Measurements from ENCODE around the gene HOXA11.
A peak's percentile ranks its signal among the peaks of the same experiment; 100 is the strongest.

Gene HOXA11

GRCh38 chr7:27159266-27160144 lies 25.5 kb downstream of the HOXA11 start:
- Mint-ChIP-seq H3K4me1 (peaks cover 34% of the 10 kb centered on the region), H3K27me3 (ENCODE audit: low read depth) (peaks cover 4% of the 10 kb centered on the region), H3K9me3 (no peaks in the 10 kb centered on the region), H3K27ac (peak overlapping the region; percentile 97 to 100 (median 99)), H3K36me3 (ENCODE audit: low read depth) (peaks cover 32% of the 10 kb centered on the region), H3K4me3 (peak overlapping the region; percentile 84 to 95 (median 86))
- no peak for TF ChIP-seq CTCF (IDR thresholded peaks at IDR 0.05; ENCODE audit: unreplicated experiment in 3 of 3)

DNA sequence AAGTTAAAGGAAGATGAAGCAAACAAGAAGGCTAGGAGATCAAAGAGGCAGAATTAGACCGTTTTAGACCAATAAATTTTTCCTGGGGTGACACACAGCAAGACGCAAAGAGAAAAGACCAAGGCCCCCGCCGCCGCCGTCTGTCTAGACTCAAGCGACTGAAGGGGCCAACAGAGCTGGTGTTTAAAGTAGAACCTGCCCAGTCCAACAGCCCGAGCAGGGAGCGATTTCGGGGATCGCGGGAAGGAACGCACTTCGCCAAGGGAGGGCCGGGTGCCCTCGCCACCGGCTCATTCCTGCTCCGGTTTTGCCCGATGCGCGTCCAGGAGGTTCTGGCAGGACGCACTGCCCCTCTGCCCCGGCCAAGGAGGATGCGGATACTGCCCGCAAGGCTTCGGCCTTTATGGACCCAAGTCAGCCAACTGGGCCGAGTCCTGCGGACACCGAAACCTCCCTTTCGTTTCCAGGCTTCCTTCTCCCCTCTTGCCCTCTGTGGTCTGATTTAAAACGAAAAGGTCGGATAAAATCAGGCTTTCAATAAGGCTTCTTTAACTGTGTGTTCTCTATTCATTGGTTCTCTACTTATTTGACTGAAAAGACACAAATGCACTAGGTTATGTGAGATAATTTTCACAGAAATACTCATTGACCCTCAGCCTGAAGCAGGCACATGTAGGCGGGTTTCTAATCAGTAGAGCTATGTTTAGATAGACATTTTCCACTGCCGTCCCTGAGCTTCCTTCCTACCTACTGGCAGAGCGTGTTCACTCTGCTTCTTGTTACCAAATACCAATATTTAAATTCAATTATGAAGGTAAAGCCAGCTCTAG lies 26.4 kb downstream of the HOXA11 start:
- Mint-ChIP-seq H3K27ac (peak overlapping the region; percentile 97 to 100 (median 99)), H3K4me1 (peaks cover 43% of the 10 kb centered on the region), H3K4me3 (peak overlapping the region; percentile 84 to 95 (median 86)), H3K36me3 (ENCODE audit: low read depth) (peaks cover 32% of the 10 kb centered on the region), H3K27me3 (ENCODE audit: low read depth) (peaks cover 4% of the 10 kb centered on the region), H3K9me3 (no peaks in the 10 kb centered on the region)
- no peak for TF ChIP-seq CTCF (IDR thresholded peaks at IDR 0.05; ENCODE audit: unreplicated experiment in 3 of 3)

DNA sequence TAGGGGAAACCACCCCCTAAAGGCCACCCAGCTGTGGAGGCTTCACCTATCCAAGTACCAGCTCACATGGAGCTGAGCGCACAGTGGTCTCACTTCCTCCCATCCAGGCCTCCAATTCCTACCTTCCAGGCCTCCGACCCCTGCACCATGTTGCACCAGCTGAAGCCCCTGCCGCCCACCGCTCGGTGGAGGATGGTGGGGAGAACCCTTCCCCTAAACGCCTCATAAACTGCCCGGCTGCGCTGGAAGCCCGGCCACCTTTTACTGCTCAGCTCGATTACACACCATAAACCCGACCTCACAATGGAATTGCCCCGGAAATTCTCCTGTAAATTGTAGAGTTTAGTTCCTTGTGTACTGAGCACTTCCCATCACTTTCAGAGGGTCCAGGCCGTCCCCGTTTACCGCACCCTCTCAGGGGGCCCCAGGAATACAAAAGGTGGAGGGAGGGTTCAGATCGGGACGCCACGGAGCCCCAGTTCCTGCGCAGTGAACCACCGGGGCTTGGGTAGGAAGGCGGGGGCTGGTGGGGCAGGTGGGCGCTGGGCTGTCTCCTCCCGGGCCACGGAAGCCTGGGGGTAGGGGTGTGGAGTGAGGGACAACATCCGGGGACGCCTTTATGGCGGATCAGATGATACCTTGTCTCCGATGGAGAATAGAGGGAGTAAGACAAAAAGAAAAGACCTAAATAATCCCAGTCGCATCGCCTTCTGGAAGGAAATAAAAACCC lies 27.2 kb downstream of the HOXA11 start:
- Mint-ChIP-seq H3K27ac (peak overlapping the region; percentile 97 to 100 (median 99)), H3K9me3 (no peaks in the 10 kb centered on the region)

GRCh38 chr7:27156916-27157701 lies 27.9 kb downstream of the HOXA11 start:
- Mint-ChIP-seq H3K4me3 (peak overlapping the region; percentile 84 to 95 (median 86)), H3K27ac (peak overlapping the region; percentile 97 to 100 (median 99))

More for the DNA sequence above, 27.2 kb downstream of the HOXA11 start:
- Mint-ChIP-seq H3K4me3 (peak overlapping the region; percentile 84 to 95 (median 86)), H3K36me3 (ENCODE audit: low read depth) (peaks cover 26% of the 10 kb centered on the region), H3K4me1 (peaks cover 49% of the 10 kb centered on the region), H3K27me3 (ENCODE audit: low read depth) (peaks cover 4% of the 10 kb centered on the region)
- TF ChIP-seq CTCF (IDR thresholded peaks at IDR 0.05; ENCODE audit: unreplicated experiment in 3 of 3): no peak

More at GRCh38 chr7:27156916-27157701, 27.9 kb downstream of the HOXA11 start:
- no peak for TF ChIP-seq CTCF (IDR thresholded peaks at IDR 0.05; ENCODE audit: unreplicated experiment in 3 of 3)
- Mint-ChIP-seq H3K9me3 (no peaks in the 10 kb centered on the region), H3K36me3 (ENCODE audit: low read depth) (peaks cover 18% of the 10 kb centered on the region), H3K4me1 (peaks cover 50% of the 10 kb centered on the region), H3K27me3 (ENCODE audit: low read depth) (peaks cover 4% of the 10 kb centered on the region)
